Pancreas (tissue), 10 donors: ENCODE data around the gene NFXL1. TPM values are rescaled to one million over a fixed set of nuclear protein-coding genes. Genes with fewer than 3 reads are reported as not detected.
A peak's percentile ranks its signal among the peaks of the same experiment; 100 is the strongest.

Source experiments
- ATAC-seq, 4 donors: fragments of 200-7000 bp; cut with Tn5 transposase; one replicate each; pipeline versions ENCODE4 v1.8.0 to v1.9.1; 2020; ENCODE audit warnings: mild to moderate bottlenecking in 4 of 4, moderate library complexity in 4 of 4
- DNase-seq, 6 donors: peaks; one replicate each; pipeline ENCODE4 v3.0.0-alpha.2; 2020
- FAIRE-seq: peaks from 2 replicates; lab custom pipeline; 2012; peaks lifted over from hg19 to GRCh38; lab: Jason Lieb, UNC
- H3K27ac ChIP-seq, 4 donors: fragments of 200-600 bp; sonication (generic); 1 replicate in 3 of 4; 2 replicates in 1 of 4; pipeline versions ENCODE4 v1.5.0 to v1.8.0; 2020
- H3K27me3 ChIP-seq, 4 donors: fragments of 200-600 bp; one replicate each; pipeline ENCODE4 v1.8.0; 2021
- H3K36me3 ChIP-seq, 3 donors: fragments of 200-600 bp; sonication (generic) in 1 of 3; one replicate each; pipeline versions ENCODE4 v1.5.0 to v1.8.0; 2020 to 2021
- H3K4me1 ChIP-seq, 3 donors: fragments of 200-600 bp; one replicate each; pipeline ENCODE4 v1.8.0; 2021
- H3K4me3 ChIP-seq, 4 donors: fragments of 200-600 bp; sonication (generic) in 2 of 4; one replicate each; pipeline versions ENCODE4 v1.5.0 to v1.8.0; 2020 to 2021
- H3K9me3 ChIP-seq, 4 donors: fragments of 200-600 bp; one replicate each; pipeline ENCODE4 v1.8.0; 2021
- CTCF ChIP-seq, 4 donors: fragments of 200-600 bp; sonication (generic) in 3 of 4; IDR thresholded peaks; one replicate each; pipeline versions ENCODE4 v1.5.0 to v1.8.0; 2021; ENCODE audit warnings: antibody characterized with exemption in 4 of 4
- WGBS, 2 donors: extraction: QIAGEN DNeasy Blood & Tissue Kit; methylation state at CpG; one replicate each; pipeline ENCODE4 v1.1.7; 2013; 5-methylcytosine and 5-hydroxymethylcytosine counted together
- intact Hi-C, 3 donors: fragments of 100-400 bp; cut with DNase I; formaldehyde crosslinking; loops; one replicate each; pipeline versions ENCODE4 v1.11.1 to v1.14.2; 2022
- polyA plus RNA-seq, 2 donors: library from polyadenylated mRNA; stranded (reverse); fragments of 200-250 nt; gene quantifications; one replicate each; pipeline ENCODE4 v1.2.3, GENCODE V29; 2013
- total RNA-seq, 6 donors: library from RNA; stranded (reverse); fragmentation: NEBNext Ultra II Directional in 4 of 6; extraction: Animal tissue kit (Norgen Biotek cat#: 25700) in 4 of 6; gene quantifications; one replicate each; pipeline versions ENCODE4 v1.2.1 to v1.2.4, GENCODE V29; 2021 to 2023
- donor health status: healthy with polysubstance abuse.
- donor health status: DM: no; HTN: no; CAD: no; lungs with moderate emphysema.
- donor health status: DM: no; HTN: no; CAD: no.
- donor health status: control.
- donor health status: control.
- donor health status: Bipolar disorder and iron deficiency.
- donor health status: DM: yes; HTN: yes; CAD: no.
- donor health status: DM: no; HTN: no; CAD: no.
- donor health status: DM: no; HTN: no; CAD: no.
- donor health status: DM: yes; HTN: yes; CAD: no.

Gene NFXL1
- total and polyA plus RNA-seq, 8 donors: 7.5 to 11.5 (median 9.7) TPM

DNA sequence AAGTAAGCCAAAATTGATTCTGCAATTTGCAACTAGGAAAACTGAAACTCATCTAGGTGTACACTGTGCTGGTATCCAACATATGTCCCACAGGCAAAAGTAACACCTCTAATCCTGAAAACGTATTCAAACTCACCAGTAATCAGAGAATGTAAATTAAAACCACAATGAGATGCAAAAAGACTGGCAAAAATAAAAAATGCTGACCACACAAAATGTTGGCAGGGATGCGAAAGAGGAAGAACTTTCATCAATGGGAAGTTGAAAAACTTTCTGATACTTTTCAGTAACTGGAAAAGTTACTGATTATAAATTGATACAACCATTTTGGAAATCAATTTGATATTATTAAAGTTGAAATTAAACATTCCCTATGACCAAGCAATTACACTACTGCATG is 56.4 kb downstream of the NFXL1 start:
- TF ChIP-seq CTCF (IDR thresholded peaks at IDR 0.05): no peak
- H3K4me1 ChIP-seq: no peaks in the 10 kb centered on the region
- DNase-seq: no peak
- no peak for FAIRE-seq
- H3K27me3 ChIP-seq: no peaks in the 10 kb centered on the region
- no peaks in the 10 kb centered on the region for H3K9me3 ChIP-seq
- H3K36me3 ChIP-seq: peaks cover 0 to 2% (median 0%) of the 10 kb centered on the region in 3 donors
- H3K27ac ChIP-seq: no peak overlapping the region
- no peak overlapping the region for H3K4me3 ChIP-seq
- intact Hi-C loops: no loop called here
- 89 to 94% methylated on average over 2 of the region's 2 CpGs for WGBS, 2 donors
- ATAC-seq: no peak

DNA sequence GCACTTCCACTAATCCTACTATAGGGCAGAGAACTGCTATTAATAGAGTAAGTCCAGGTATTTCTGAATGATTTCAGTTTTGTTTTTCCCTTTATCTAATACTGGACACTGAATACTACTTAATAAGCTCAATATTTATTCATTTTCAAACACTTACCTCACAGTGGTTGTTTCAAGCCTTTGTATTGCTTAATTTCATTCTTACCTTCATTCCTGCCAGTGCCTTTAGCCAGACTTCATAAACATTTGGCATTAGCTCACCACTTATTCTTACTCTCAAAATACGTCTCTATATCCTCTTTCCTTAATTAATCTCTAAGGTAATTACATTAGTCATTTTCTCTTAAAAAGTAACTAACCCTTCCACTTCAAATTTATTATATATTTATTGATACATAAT is 57.7 kb downstream of the NFXL1 start:
- no peak for ATAC-seq
- intact Hi-C loops: no loop called here
- no peak for FAIRE-seq

DNA sequence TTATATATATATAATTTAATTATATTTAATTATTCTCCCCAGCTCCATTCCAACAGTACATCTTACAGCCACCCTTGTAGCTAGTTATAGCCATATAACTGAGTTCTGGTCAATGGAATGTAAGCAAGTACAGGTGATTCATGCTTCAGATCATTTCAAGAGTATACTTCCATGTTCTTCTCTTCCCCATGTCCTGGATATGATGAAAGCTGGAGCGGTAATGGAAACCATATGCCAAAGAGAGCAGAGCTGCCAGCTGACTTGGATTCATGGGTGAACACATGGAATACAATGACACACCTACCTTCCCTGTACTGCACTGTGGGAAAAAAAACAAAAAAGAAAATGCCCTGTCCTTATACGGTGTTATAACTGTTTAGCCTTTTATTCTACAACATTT is 59.0 kb downstream of the NFXL1 start:
- Histone ChIP-seq H3K27ac (no peak overlapping the region), H3K27me3 (no peaks in the 10 kb centered on the region), H3K36me3 (peaks cover 0 to 2% (median 0%) of the 10 kb centered on the region in 3 donors), H3K9me3 (no peaks in the 10 kb centered on the region), H3K4me3 (no peak overlapping the region), H3K4me1 (no peaks in the 10 kb centered on the region)
- FAIRE-seq: no peak
- intact Hi-C loops: no loop called here
- ATAC-seq: no peak
- no peak for TF ChIP-seq CTCF (IDR thresholded peaks at IDR 0.05)
- no peak for DNase-seq
- 95 to 99% methylated on average over 2 of the region's 2 CpGs for WGBS, 2 donors

More for the DNA sequence above, 57.7 kb downstream of the NFXL1 start:
- H3K27me3 ChIP-seq: no peaks in the 10 kb centered on the region
- WGBS, 2 donors: 88% methylated on average over 1 of the region's 1 CpG
- no peaks in the 10 kb centered on the region for H3K4me1 ChIP-seq
- no peak for TF ChIP-seq CTCF (IDR thresholded peaks at IDR 0.05)
- peaks cover 0 to 2% (median 0%) of the 10 kb centered on the region in 3 donors for H3K36me3 ChIP-seq
- H3K27ac ChIP-seq: no peak overlapping the region
- no peak overlapping the region for H3K4me3 ChIP-seq
- H3K9me3 ChIP-seq: no peaks in the 10 kb centered on the region
- no peak for DNase-seq

DNA sequence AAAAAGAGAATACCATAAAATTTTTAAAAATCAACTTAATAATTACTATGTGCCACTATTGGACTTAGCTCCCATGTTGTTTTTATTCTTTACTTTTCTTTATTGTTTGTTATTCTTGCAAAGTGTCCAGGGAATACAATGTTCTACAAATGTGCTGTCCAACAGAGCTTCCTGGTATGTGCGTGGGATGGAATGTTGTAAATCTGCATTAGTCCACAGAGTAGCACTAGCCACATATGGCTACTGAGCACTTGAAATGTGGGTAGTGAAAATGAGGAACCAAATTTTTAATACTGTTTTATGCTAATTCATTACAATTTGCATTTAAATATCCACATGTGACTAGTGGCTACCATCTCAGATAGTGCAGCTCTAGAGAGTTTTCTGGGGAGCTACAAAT is 62.2 kb downstream of the NFXL1 start:
- no peak for TF ChIP-seq CTCF (IDR thresholded peaks at IDR 0.05)
- Histone ChIP-seq H3K36me3 (peaks cover 0 to 2% (median 0%) of the 10 kb centered on the region in 3 donors), H3K27ac (no peak overlapping the region), H3K4me1 (no peaks in the 10 kb centered on the region), H3K27me3 (no peaks in the 10 kb centered on the region), H3K4me3 (no peak overlapping the region), H3K9me3 (no peaks in the 10 kb centered on the region)
- intact Hi-C loops: no loop called here
- no peak for FAIRE-seq
- no peak for DNase-seq
- peak in 1 of 4 donors; percentile 44 for ATAC-seq
- WGBS, 2 donors: 82 to 95% methylated on average over 1 of the region's 1 CpG

GRCh38 chr4:47849466-47849865 is 64.9 kb downstream of the NFXL1 start:
- no peak for ATAC-seq
- WGBS, 2 donors: 47 to 62% methylated on average over 1 of the region's 1 CpG
- no peaks in the 10 kb centered on the region for H3K36me3 ChIP-seq
- DNase-seq: no peak
- no peak for FAIRE-seq
- no peaks in the 10 kb centered on the region for H3K9me3 ChIP-seq
- intact Hi-C loops: no loop called here
- H3K27ac ChIP-seq: no peak overlapping the region
- no peak overlapping the region for H3K4me3 ChIP-seq
- H3K4me1 ChIP-seq: no peaks in the 10 kb centered on the region
- no peak for TF ChIP-seq CTCF (IDR thresholded peaks at IDR 0.05)
- H3K27me3 ChIP-seq: no peaks in the 10 kb centered on the region
